SIG-M5 treated with dmso at 0.1 percent for 504 hours (cell line): ENCODE results near the gene ISX.

Experiments
- DNase-seq: peaks from one replicate; lab custom pipeline; 2025; ENCODE audit not compliant: unreplicated experiment; lab: John Stamatoyannopoulos, UW

ISX gene

DNA sequence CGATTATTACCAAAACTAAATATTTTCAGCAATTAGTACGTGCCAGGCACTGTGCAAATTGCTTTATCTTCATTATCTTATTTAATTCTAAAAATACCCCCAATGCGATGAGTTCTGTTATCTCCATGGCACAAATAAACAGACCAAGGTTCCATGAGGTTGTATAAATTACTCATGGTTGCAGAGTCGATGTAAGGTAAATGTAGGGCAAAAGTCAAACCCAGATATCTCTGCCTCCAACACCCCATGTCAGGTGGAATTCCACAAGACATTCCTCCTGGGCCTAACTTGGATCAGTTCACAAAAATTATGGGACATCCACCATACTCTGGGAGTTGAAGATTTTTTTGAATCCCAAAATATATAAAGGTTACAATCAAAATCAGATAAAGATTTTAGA, 43.7 kb downstream of the ISX start:
- DNase-seq = no peak

DNA sequence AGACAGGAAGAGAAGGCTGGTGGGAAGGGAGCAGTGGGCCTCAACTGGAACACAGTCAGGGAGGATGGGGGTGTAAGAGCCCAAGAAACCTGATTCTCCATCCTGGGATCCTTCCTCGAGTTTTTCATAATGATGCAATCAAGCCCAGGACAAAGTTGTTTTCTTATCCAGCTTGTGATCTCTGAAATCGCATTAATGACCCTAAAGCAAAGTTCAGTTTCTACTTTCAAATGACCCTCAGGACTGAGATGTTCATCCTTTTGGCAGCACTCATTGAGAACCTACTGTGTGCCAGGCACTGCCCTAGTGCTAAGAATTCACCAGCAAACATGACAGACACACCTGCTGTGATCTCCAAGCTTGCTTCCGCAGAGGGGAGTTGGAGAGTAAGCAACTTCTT, 45.3 kb downstream of the ISX start:
- DNase-seq = no peak

DNA sequence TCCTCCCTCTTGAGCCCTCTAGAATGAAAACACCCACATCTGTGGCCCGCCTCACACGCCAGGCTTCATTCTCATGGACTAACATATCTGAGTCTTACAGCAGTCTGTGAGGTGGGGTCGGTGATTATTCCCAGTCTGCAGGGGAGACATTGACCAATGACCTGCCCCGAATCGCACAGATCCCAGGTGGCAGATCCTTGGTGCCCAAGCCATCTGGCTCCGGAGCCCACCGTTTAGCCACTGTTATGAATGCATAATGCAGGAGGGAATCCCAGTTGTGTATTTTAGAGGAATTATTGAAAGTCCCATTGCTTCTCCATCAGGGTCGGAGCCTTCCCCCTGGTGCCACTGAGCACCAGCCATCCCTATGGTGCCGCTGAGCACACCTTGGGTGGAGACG, 47.4 kb downstream of the ISX start:
- DNase-seq = no peak

DNA sequence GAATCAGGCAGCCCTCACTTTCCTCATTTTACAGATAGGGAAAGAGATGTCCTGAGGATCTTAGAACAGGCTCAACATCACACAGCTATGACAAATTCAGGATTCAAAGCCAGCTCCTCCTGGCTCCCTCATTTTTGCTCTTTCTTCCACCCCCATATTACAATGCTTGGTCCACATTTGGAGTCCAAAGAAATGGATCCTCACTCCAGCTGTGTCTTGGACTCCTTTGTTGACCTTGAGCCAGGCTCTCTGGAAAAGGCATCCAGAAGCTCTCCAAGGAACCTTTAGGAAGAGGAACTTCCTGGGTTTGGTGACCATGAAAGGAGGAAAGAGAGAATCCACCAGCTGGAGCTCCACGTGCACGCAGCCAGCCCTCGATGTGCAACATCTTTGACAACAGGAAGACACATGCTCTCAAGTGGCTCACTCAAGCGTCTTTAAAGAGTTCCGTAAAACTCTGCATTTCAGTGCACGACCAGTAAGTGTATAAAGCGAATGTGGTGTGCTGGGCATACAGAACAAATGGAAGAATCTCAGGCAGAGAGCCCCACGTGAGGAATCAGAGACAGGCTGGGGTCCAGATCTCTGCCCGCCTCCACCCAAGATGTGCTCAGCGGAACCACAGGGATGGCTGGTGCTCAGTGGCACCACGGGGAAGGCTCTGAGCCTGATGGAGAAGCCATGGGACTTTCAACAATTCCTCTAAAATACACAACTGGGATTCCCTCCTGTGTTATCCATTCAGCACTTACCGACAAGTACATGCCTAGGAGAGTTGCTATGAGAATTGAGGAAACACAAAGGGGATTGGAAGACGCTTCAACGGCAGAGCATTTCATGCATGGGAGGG, 48.4 kb downstream of the ISX start:
- no peak for DNase-seq

DNA sequence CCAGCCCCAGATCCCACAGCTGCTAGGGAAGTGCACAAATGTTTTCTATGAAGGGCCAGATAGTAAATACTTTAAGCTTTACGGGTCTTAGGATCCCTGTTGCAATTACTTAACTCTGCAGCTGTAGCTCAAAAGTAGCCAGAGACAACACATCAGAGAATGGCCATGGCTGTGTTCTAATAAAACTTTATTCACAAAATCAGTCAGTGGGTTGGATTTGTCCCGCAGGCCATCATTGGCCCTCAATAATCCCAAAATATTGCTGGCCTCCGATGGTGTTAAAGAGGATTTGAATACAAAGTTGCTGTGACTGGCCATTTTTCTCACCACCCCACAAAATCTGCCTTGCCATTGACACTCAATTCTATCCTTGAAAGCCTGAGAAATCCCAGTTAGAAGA, 49.6 kb downstream of the ISX start:
- DNase-seq = no peak

DNA sequence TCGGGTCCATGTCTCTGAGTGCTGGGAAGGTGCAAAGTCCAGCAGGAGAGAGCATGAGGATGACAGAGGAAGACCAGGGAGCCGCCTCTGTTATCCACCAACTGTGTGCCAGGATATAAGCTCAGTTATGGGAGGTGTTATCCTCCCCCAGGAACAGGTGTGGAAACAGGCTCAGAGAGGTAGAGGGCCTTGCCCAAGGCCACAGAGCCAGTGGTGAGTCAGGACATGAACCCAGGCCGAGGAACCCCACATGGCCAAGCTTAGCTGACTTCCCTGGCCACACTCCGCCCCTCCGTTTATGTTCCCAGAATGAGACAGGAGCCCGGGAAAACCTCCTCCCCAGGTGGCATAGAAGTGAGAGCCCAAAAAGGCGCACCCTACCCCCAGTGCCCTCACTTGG, 50.3 kb downstream of the ISX start:
- no peak for DNase-seq

DNA sequence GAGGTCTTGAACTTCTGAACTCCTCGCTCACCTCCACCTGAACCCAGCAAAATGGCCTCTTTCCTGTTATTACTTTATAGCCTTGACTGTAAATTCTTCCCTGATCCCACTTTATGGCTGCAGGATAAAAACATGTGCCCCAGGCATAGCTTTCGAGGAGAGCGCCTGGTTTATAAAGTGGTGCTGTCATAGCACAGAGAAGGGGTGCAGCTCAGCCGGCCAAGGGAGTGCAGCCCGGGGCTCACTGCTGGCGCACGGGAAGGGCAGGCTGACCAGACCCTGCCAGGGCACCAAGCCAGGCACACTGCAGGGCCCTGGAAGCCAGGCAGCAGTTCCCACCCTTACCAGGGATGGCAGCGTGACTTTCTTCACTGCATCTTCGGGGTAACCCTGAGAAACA, 50.9 kb downstream of the ISX start:
- DNase-seq = no peak

DNA sequence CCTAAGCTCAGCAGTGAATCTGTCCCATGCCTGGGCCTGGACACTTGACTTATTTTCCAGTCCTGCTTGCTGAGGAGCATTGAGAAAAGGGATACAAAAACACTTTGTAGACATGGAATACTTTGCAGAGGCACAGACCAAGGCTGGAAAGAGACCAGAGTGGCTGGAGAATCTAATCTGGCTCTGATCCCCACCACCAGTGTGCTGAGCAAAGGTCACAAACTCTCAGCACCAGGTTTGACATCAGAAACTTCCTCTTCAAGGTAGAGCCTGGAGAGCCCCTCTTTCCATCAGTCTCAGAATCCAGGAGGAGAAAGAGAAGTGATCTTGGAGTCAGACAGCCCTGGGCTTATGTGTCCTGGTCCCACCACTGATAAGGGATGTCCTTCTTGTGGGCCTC, 53.5 kb downstream of the ISX start:
- no peak for DNase-seq

DNA sequence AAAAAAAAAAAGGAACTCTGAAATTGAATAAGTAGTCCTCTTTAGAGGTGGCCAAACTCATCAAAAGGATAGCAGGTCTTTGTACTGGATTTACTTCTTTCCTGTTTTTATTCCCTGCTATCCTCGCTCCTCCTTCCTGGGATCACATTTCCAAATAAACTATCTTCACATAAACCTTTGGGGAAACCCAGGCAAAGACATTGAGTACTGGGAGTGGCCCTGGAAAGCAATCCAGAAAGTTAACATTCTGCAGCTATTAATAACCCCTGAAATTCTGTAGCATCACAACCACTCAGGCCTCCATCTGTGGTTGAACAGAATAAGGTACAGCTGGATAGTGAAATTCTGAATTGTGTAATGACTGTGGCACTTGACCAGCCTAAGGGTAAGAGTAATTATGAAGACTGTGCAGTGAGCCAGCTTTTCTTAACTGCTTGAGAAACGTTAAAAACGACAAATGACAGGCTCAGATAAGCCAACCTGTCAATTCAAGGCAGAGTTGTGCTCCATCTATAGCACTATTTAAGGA, 58.8 kb downstream of the ISX start:
- DNase-seq = no peak

DNA sequence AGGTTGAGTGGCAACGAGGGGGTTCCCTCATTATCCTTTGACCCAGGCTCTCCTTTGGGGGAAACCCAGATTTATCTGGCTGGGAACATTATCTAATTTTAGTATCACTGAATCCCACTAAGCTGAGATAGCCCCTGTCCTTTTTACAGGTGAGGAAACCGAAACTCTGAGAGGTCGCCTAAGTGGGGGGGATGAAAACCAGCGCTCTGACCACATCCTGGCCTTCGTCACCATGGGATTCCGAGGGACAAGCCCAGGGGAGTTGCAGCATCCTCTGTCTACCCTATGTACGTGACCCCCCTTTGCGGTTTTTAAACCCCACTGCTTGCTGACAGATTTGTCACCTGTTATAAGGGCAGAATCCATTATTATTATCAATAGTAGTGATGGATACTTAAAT, 61.0 kb downstream of the ISX start:
- no peak for DNase-seq

DNA sequence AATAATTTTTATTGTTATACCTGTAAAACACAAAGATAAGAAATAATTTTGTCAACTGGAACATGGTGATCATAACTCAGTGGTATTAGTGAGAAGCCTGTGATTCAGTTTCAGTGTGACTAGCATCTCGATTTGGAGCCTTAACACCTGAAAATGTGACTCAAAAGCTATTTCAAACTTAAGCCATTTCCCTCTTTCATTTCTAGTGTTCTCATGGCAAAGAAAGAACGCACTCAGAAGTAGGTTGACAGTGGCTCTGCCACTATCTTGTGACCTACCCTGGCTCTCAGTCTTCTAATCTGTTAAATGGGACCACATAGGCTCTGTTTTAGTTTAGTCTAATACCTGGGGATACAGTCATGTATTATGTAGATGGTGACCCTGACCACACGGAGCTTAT, 62.7 kb downstream of the ISX start:
- DNase-seq = no peak

DNA sequence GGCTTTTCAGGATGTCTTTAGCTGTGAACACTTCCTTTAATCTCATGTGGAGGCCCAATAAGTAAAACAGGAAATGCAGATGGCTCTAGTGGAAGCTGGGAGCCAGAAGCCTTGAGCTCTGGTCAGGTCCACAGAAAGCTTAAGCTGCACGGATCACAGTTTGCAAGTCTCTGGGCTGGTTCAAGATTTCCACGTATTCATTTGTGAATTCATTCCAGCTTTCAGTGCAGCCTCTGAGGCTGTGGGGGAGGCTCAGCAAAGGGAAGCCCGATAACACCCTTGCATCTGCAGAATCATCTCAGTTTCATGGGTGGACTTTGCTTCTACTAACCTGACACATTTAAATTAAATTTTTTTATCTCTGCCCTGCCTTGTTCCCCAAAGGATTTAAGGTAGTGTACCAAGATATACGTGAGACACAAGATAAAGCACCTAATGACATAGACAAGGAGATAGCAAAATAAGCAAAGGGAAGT, 65.6 kb downstream of the ISX start:
- DNase-seq = no peak

DNA sequence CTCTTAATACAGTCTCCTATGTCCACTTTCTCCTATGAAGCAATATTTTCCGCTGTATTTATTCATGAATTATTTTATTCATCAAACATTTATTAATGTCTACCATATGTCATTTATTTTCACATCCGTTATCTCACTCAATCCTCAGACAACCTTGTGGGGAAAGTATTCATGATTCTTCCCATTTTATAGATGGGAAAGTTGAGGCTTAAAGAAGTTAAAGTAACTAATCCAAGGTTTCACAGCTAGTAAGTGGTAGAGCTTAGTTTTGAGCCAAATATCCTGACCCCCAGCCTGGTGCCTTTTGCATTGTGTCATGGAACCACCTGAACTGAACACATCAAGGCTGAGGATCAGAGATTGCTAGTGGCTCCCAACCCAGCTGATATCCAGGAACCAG, 66.6 kb downstream of the ISX start:
- no peak for DNase-seq

DNA sequence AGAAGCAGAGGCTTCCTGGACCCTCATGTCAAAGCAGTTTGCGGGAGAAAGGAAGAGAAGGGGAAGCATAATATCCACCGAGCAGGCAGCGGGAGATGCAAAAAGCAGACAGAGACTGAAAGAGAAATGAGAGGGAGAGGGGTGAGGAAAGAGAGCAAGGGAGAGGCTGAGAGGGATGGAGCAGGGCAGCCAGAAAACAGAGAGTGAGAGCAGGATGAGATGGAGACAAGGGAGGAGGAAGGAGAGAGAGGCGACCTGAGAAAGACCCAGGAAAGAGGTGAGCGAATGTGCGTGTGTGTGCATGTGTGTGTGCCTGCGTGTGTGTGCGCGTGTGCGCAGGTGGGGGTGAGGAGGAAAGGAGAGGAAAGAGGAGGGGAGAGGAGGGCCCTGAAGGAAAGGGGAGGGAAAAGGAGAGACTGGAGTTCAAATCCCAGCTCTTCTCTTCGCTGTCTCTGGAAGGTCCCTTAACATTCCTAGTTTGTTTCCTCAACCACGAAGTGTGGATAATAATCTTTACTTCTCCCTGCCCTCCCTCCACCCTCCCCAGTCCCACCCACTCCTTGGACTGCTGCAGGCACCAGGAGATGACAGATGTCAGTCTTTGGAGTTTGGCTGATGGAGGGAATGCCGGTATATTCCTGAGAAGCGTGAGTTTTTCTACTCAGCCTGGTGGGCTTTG, 67.9 kb downstream of the ISX start:
- no peak for DNase-seq

DNA sequence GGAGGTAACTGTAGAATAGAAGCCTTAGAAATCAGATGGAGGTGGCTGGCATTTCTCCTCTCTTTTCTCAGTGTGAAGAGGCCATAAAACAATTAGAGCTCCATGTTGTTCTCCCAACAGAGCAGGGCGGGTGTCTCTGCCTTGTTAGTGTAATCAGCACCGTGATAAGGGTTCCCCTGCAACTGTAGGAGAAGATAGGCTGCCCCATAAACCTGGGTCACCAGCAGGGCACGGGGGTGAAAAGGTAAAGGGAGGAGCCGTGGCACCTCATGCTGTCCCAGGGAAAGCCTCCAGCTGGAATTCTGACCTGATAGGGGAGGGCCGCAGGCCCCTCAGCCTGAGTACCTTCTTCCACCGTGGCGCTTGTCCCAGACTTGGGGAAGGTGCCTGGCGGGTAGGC, 68.7 kb downstream of the ISX start:
- DNase-seq = no peak

DNA sequence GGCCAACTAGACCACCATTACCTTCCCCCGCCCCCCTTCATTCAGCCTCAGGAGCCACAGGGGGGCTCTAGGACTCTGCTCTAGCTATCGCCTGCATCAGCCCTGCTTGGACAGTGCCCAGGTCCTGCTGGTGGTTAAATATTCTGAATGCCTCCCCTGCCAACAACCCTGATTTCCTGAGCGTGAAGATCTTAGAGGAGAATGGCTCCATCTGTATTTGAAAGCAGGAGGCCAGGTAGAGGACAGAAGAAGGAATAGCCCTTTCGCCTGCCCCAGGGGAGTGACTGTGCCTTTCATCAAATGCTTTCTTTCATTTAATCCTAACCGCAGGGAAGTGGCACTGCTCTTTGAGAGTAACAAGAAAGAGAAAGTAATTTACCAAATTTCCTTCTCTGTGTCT, 69.2 kb downstream of the ISX start:
- no peak for DNase-seq
